Measurements from ENCODE around the gene CEP57L1.

Gene CEP57L1

DNA sequence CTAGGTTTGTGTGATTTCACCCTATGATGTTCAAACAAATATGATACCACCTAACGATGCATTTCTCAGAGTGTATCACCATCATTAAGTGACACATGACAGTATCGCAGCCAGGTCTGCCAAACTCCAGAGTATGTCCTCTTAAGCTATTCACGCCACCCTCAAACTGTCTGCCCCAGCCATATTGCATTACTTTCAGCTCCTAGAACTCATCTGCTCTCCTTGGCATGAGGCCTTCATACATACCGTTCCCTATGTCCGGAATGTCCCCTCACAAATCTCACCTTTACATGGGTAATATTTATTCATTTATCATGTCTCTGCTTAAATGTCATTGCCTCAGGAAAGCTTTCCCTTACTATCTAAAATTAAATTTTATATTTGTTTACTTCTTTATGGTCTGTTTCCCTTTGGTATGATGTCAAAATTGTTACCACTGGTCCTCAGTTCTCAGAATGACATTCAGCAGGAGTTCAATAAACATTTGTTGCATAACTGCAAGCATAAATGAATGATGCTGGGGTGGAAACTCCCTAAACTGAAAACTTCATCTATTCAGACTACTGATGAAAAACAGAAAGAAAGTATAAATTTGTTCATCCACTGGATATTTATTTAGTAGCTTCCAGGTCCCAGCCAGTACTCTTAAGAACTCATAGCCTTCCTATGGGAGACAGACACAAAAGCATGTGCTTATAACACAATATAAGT is 3.8 kb upstream of the CEP57L1 start:
- no peak for DNase-seq (ENCODE audit: low spot score)
- in situ Hi-C loops (cut with MboI; ENCODE audit: low sequenced_read_pairs, unreplicated experiment): loop anchor here (10.0 kb wide), 1 partner anchor 293 kb away; the partner anchor contains the start of gene CD164
- TF ChIP-seq, protein P1, sequence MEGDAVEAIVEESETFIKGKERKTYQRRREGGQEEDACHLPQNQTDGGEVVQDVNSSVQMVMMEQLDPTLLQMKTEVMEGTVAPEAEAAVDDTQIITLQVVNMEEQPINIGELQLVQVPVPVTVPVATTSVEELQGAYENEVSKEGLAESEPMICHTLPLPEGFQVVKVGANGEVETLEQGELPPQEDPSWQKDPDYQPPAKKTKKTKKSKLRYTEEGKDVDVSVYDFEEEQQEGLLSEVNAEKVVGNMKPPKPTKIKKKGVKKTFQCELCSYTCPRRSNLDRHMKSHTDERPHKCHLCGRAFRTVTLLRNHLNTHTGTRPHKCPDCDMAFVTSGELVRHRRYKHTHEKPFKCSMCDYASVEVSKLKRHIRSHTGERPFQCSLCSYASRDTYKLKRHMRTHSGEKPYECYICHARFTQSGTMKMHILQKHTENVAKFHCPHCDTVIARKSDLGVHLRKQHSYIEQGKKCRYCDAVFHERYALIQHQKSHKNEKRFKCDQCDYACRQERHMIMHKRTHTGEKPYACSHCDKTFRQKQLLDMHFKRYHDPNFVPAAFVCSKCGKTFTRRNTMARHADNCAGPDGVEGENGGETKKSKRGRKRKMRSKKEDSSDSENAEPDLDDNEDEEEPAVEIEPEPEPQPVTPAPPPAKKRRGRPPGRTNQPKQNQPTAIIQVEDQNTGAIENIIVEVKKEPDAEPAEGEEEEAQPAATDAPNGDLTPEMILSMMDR (IDR thresholded peaks at IDR 0.05; ENCODE audit: borderline replicate concordance, control extremely low read depth, extremely low read depth, insufficient read depth, missing control alignments): no peak

DNA sequence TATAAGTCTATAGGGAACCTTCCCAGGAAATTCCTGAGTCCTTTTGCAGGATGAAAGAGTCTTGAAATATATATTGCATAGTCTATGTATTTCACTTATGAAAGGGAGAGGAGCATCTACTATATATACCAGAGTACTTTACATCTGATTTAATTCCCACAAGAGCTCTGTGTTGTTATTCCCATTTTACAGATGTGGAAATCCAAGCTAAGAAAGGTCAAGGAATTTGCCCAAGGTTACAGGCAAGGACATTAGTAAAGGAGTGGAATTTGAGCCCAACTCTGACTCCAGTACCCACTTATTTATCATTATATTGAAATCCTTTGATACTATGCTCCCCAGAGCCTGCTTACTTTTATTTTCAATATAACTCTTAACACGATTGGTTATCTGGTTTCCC is 3.2 kb upstream of the CEP57L1 start:
- in situ Hi-C loops (cut with MboI; ENCODE audit: low sequenced_read_pairs, unreplicated experiment): loop anchor here (10.0 kb wide), 1 partner anchor 293 kb away; the partner anchor contains the start of gene CD164
- TF ChIP-seq, protein P1 (IDR thresholded peaks at IDR 0.05; ENCODE audit: borderline replicate concordance, control extremely low read depth, extremely low read depth, insufficient read depth, missing control alignments): no peak
- no peak for DNase-seq (ENCODE audit: low spot score)

DNA sequence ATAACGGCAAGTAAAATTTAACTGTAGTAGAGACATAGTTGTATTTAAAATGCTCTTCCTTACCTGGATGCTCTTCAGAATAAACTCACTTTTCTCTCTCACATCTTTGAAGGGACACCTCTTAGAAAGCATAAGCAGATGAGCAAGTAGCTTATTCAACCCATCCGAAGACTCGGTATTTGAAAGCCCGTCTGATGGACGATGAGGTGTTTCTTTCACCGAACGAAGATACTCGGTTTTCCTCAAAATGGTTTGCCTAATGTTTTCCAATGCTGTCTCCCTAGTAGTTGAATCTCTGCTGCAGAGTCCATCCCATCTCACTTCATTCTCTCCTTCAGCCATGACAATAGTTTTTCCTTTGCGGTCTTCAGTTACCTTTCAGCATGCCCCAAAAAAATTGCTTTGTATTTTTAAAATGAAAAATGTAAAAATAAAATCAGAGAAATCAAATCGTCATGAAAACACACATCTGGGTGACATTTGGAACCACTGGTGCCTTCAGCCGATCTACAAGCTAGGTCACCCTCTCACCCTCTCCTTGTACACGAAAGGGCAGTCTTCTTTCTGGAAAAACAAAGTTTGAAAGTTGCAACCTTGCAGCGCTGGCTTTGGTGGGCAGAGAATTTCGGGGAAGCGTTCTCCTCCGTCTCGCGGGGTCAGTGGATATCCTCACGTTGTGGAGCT is 1.4 kb upstream of the CEP57L1 start:
- TF ChIP-seq, protein P1 (IDR thresholded peaks at IDR 0.05; ENCODE audit: borderline replicate concordance, control extremely low read depth, extremely low read depth, insufficient read depth, missing control alignments): no peak
- DNase-seq (ENCODE audit: low spot score): no peak
- in situ Hi-C loops (cut with MboI; ENCODE audit: low sequenced_read_pairs, unreplicated experiment): loop anchor here (10.0 kb wide), 1 partner anchor 291 kb away; the partner anchor contains the start of gene CD164

DNA sequence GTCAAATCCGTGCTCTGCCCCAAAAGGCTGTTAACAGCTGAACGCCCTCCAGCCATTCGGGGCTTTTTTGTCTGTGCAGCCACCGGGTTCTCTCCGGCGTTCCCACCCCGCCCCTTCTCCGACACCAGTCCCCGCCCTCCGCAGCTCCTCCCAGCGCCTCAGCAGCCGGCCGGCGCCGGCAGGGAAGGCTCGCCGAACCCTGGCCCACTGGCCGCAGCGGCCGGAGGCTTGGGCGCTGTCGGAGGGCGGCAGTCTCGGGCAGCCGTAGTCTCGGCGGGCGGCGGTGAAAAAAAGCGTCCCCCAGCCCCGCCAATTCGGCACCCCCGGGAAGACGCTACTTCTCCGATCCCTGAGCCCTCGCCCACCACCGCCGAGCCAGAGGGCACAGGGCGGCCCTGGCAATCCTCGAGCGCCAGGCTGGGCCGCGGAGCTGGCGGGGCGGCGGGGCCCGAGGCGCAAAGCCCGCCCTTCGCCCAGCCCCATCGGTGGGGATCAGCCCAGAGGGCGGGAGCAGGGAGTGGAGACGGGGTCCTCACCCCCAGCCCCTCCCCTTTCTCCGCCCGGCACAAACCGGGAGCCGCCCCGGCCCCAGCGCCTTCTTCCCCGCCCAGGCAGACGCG is 781 bp upstream of the CEP57L1 start, which contains the start of gene SESN1:
SESN1 (minus strand) TSS at position 431 of the 620 bp plus-strand sequence. CDS start 773 bp downstream, outside the sequence.
- TF ChIP-seq, protein P1 (IDR thresholded peaks at IDR 0.05; ENCODE audit: borderline replicate concordance, control extremely low read depth, extremely low read depth, insufficient read depth, missing control alignments): no peak
- in situ Hi-C loops (cut with MboI; ENCODE audit: low sequenced_read_pairs, unreplicated experiment): loop anchor here (10.0 kb wide), 1 partner anchor 290 kb away; the partner anchor contains the start of gene CD164
- DNase-seq (ENCODE audit: low spot score): peak; percentile 92

DNA sequence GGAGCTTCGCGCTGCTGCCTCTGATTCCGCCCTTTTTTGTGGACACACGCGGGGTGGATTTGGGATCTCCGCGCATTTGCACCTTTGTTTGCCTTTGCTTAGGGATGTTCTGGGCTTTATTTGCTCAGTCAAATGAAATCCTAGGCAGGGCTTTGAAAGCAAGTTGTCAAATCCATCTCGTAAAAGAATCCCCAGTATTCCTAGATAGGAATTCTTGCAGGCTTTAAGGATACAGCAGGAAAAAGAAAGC is 453 bp downstream of the CEP57L1 start:
- in situ Hi-C loops (cut with MboI; ENCODE audit: low sequenced_read_pairs, unreplicated experiment): loop anchor here (10.0 kb wide), 1 partner anchor 289 kb away; the partner anchor contains the start of gene CD164
- TF ChIP-seq, protein P1 (IDR thresholded peaks at IDR 0.05; ENCODE audit: borderline replicate concordance, control extremely low read depth, extremely low read depth, insufficient read depth, missing control alignments): no peak

DNA sequence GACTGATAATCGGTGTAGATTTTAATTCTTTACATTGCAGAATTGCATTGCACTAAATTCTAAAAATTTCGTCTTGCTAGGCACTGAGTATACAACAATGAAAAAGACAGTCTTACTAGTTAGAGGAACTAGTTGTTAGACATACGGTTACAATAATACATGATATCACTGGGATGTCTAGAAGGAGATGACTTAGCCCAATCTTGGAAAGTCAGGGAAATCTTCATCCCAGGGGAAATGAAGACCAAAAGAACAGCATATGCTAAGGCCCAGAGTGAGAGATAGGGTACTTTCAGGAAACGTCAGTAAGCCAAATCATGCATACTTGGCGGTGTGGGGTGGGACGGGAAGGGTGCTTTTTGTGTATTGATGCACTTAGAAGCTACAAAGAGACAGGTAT is 901 bp downstream of the CEP57L1 start:
- TF ChIP-seq, protein P1 (IDR thresholded peaks at IDR 0.05; ENCODE audit: borderline replicate concordance, control extremely low read depth, extremely low read depth, insufficient read depth, missing control alignments): no peak
- in situ Hi-C loops (cut with MboI; ENCODE audit: low sequenced_read_pairs, unreplicated experiment): loop anchor here (10.0 kb wide), 1 partner anchor 289 kb away; the partner anchor contains the start of gene CD164
- DNase-seq (ENCODE audit: low spot score): no peak

More for the DNA sequence above, 453 bp downstream of the CEP57L1 start:
- no peak for DNase-seq (ENCODE audit: low spot score)
